Activated CD4-positive, alpha-beta memory T cell treated with anti-CD3 and anti-CD28 coated beads for 36 hours (primary cell): ENCODE measurements around the gene RBAK. TPM values are rescaled to one million over a fixed set of nuclear protein-coding genes. Genes with fewer than 3 reads are reported as not detected.
A peak's percentile ranks its signal among the peaks of the same experiment; 100 is the strongest.
"Not testable (repeated sequence)": the region's sequence is repeated elsewhere in the genome, so short reads cannot be mapped to it uniquely, and the experiment has no call there.

ENCODE experiments used
- CTCF ChIA-PET: fragments of 350-600 bp; sonication (Branson Sonifier 250); formaldehyde crosslinking; loops from one replicate; lab custom pipeline; 2021; ENCODE audit warnings: antibody characterized with exemption, inconsistent platforms; lab: Charles Lee
- POLR2A ChIA-PET: fragments of 350-600 bp; sonication (Branson Sonifier 250); formaldehyde crosslinking; loops from one replicate; lab custom pipeline; 2021; ENCODE audit warnings: antibody characterized with exemption; lab: Charles Lee
- DNase-seq: peaks from one replicate; pipeline ENCODE4 v3.0.0-alpha.2; 2020
- H3K27ac Mint-ChIP-seq: one replicate; pipeline ENCODE4 v1.8.0; 2021; ENCODE audit warnings: mixed read lengths
- H3K27me3 Mint-ChIP-seq: one replicate; pipeline ENCODE4 v1.8.0; 2021; ENCODE audit warnings: mixed read lengths
- H3K36me3 Mint-ChIP-seq: one replicate; pipeline ENCODE4 v1.8.0; 2021; ENCODE audit warnings: mixed read lengths
- H3K4me1 Mint-ChIP-seq: one replicate; pipeline ENCODE4 v1.8.0; 2021; ENCODE audit warnings: low read depth, mixed read lengths
- H3K4me3 Mint-ChIP-seq: one replicate; pipeline ENCODE4 v1.8.0; 2021; ENCODE audit warnings: mild to moderate bottlenecking, mixed read lengths
- H3K9me3 Mint-ChIP-seq: one replicate; pipeline ENCODE4 v1.8.0; 2021; ENCODE audit warnings: mixed read lengths
- intact Hi-C: fragments of 100-400 bp; cut with micrococcal nuclease; formaldehyde crosslinking; loops from one replicate; pipeline ENCODE4 v1.15.1; 2023
- total RNA-seq, 2 experiments: library from RNA; stranded (reverse); gene quantifications; one replicate each; pipeline ENCODE4 v1.2.3, GENCODE V29; 2021

Gene RBAK
- total RNA-seq, 2 experiments from 2014 or later, result 9.0 to 9.1 TPM

- H3K27me3 Mint-ChIP-seq, intact Hi-C loops, POLR2A ChIA-PET, CTCF ChIA-PET, H3K27ac Mint-ChIP-seq, DNase-seq, H3K4me1 Mint-ChIP-seq, H3K4me3 Mint-ChIP-seq, H3K9me3 Mint-ChIP-seq: not testable (repeated sequence)
- H3K36me3 Mint-ChIP-seq, result peaks cover 38% of the 10 kb centered on the region
These were observed 24.6 kb upstream of the RBAK start for GRCh38 chr7:5020976-5021550.

GRCh38 chr7:5023626-5024025 is 22.0 kb upstream of the RBAK start:
- DNase-seq, H3K4me1 Mint-ChIP-seq, H3K4me3 Mint-ChIP-seq, H3K9me3 Mint-ChIP-seq, CTCF ChIA-PET, H3K27ac Mint-ChIP-seq, H3K27me3 Mint-ChIP-seq, POLR2A ChIA-PET, intact Hi-C loops: not testable (repeated sequence)
- H3K36me3 Mint-ChIP-seq, result peaks cover 41% of the 10 kb centered on the region

- CTCF ChIA-PET, POLR2A ChIA-PET, intact Hi-C loops, DNase-seq, H3K27me3 Mint-ChIP-seq, H3K4me1 Mint-ChIP-seq, H3K4me3 Mint-ChIP-seq, H3K9me3 Mint-ChIP-seq, H3K27ac Mint-ChIP-seq: not testable (repeated sequence)
- H3K36me3 Mint-ChIP-seq, result peaks cover 12% of the 10 kb centered on the region
These were observed 17.8 kb upstream of the RBAK start for GRCh38 chr7:5027796-5028410.

- H3K9me3 Mint-ChIP-seq, H3K4me3 Mint-ChIP-seq, H3K27ac Mint-ChIP-seq, H3K27me3 Mint-ChIP-seq, H3K4me1 Mint-ChIP-seq, POLR2A ChIA-PET, CTCF ChIA-PET, H3K36me3 Mint-ChIP-seq, intact Hi-C loops, DNase-seq: not testable (repeated sequence)
These were observed 12.5 kb upstream of the RBAK start for GRCh38 chr7:5033186-5033585.

GRCh38 chr7:5035276-5035675 is 10.4 kb upstream of the RBAK start:
- no peaks in the 10 kb centered on the region for H3K36me3 Mint-ChIP-seq
- H3K4me3 Mint-ChIP-seq, result no peak overlapping the region
- ChIA-PET POLR2A (no interaction called here), CTCF (interaction anchor here (1.8 kb wide), 1 partner anchor 61 kb away, joined by 3 read pairs; no protein-coding TSS in a partner anchor)
- H3K4me1 Mint-ChIP-seq, result no peaks in the 10 kb centered on the region
- no peak overlapping the region for H3K27ac Mint-ChIP-seq
- H3K9me3 Mint-ChIP-seq, result no peaks in the 10 kb centered on the region
- no peak for DNase-seq
- H3K27me3 Mint-ChIP-seq, result no peaks in the 10 kb centered on the region
- intact Hi-C loops, result no loop called here

GRCh38 chr7:5036446-5036845 is 9.2 kb upstream of the RBAK start:
- POLR2A ChIA-PET, result no interaction called here
- DNase-seq, result no peak
- no peaks in the 10 kb centered on the region for H3K9me3 Mint-ChIP-seq
- CTCF ChIA-PET, result no interaction called here
- no peaks in the 10 kb centered on the region for H3K27me3 Mint-ChIP-seq
- intact Hi-C loops, result no loop called here
- no peak overlapping the region for H3K27ac Mint-ChIP-seq
- no peaks in the 10 kb centered on the region for H3K36me3 Mint-ChIP-seq
- peaks cover 5% of the 10 kb centered on the region for H3K4me1 Mint-ChIP-seq
- no peak overlapping the region for H3K4me3 Mint-ChIP-seq

- H3K4me3 Mint-ChIP-seq, result no peak overlapping the region
- H3K27ac Mint-ChIP-seq, result no peak overlapping the region
- H3K4me1 Mint-ChIP-seq, result peaks cover 9% of the 10 kb centered on the region
- H3K9me3 Mint-ChIP-seq, result no peaks in the 10 kb centered on the region
- intact Hi-C loops, result no loop called here
- H3K36me3 Mint-ChIP-seq, result no peaks in the 10 kb centered on the region
- H3K27me3 Mint-ChIP-seq, result no peaks in the 10 kb centered on the region
- CTCF ChIA-PET, result no interaction called here
- no peak for DNase-seq
- POLR2A ChIA-PET, result no interaction called here
These were observed 4.6 kb upstream of the RBAK start for GRCh38 chr7:5041047-5041446.

- Mint-ChIP-seq H3K4me1 (peaks cover 23% of the 10 kb centered on the region), H3K36me3 (peaks cover 8% of the 10 kb centered on the region), H3K27me3 (no peaks in the 10 kb centered on the region), H3K9me3 (no peaks in the 10 kb centered on the region), H3K27ac (no peak overlapping the region), H3K4me3 (no peak overlapping the region)
- CTCF ChIA-PET, result no interaction called here
- POLR2A ChIA-PET, result interaction anchor here (0.7 kb wide), 1 partner anchor 17 kb away, joined by 4 read pairs; no protein-coding TSS in a partner anchor
- intact Hi-C loops, result no loop called here
- no peak for DNase-seq
These were observed 2.0 kb upstream of the RBAK start for GRCh38 chr7:5043661-5044060.

GRCh38 chr7:5046397-5046732 is 705 bp downstream of the RBAK start:
- Mint-ChIP-seq H3K4me1 (peaks cover 29% of the 10 kb centered on the region), H3K4me3 (peak overlapping the region; percentile 92), H3K27ac (peak overlapping the region; percentile 66), H3K36me3 (peaks cover 31% of the 10 kb centered on the region)
- CTCF ChIA-PET, result interaction anchor here (0.9 kb wide), 1 partner anchor 37 kb away, joined by 4 read pairs; no protein-coding TSS in a partner anchor
- H3K9me3 Mint-ChIP-seq, H3K27me3 Mint-ChIP-seq, intact Hi-C loops, POLR2A ChIA-PET: not testable (repeated sequence)
- peak; percentile 32 for DNase-seq

GRCh38 chr7:5047127-5047526 is 1.5 kb downstream of the RBAK start:
- H3K27ac Mint-ChIP-seq, DNase-seq, H3K27me3 Mint-ChIP-seq, intact Hi-C loops, POLR2A ChIA-PET: not testable (repeated sequence)
- H3K4me1 Mint-ChIP-seq, result peaks cover 29% of the 10 kb centered on the region
- peaks cover 39% of the 10 kb centered on the region for H3K36me3 Mint-ChIP-seq
- CTCF ChIA-PET, result interaction anchor here (0.9 to 1.2 kb wide), 2 partner anchors 36 to 38 kb away, joined by 4 read pairs; no protein-coding TSS in a partner anchor
- peak overlapping the region; percentile 92 for H3K4me3 Mint-ChIP-seq
- H3K9me3 Mint-ChIP-seq, result peaks cover 16% of the 10 kb centered on the region

GRCh38 chr7:5050676-5051075 is 5.0 kb downstream of the RBAK start:
- Mint-ChIP-seq H3K36me3 (peaks cover 70% of the 10 kb centered on the region), H3K4me3 (no peak overlapping the region), H3K27ac (no peak overlapping the region), H3K27me3 (no peaks in the 10 kb centered on the region), H3K9me3 (peaks cover 39% of the 10 kb centered on the region), H3K4me1 (peaks cover 28% of the 10 kb centered on the region)
- ChIA-PET POLR2A (no interaction called here), CTCF (no interaction called here)
- intact Hi-C loops, result no loop called here
- no peak for DNase-seq

GRCh38 chr7:5051731-5052130 is 6.1 kb downstream of the RBAK start:
- intact Hi-C loops, POLR2A ChIA-PET, DNase-seq, H3K27ac Mint-ChIP-seq, H3K4me3 Mint-ChIP-seq, CTCF ChIA-PET, H3K27me3 Mint-ChIP-seq: not testable (repeated sequence)
- peaks cover 76% of the 10 kb centered on the region for H3K36me3 Mint-ChIP-seq
- H3K4me1 Mint-ChIP-seq, result peaks cover 24% of the 10 kb centered on the region
- peaks cover 45% of the 10 kb centered on the region for H3K9me3 Mint-ChIP-seq

- H3K36me3 Mint-ChIP-seq, result peaks cover 87% of the 10 kb centered on the region
- H3K4me1 Mint-ChIP-seq, result peaks cover 19% of the 10 kb centered on the region
- no peak for DNase-seq
- POLR2A ChIA-PET, result no interaction called here
- intact Hi-C loops, result no loop called here
- H3K27ac Mint-ChIP-seq, result no peak overlapping the region
- peaks cover 55% of the 10 kb centered on the region for H3K9me3 Mint-ChIP-seq
- no peak overlapping the region for H3K4me3 Mint-ChIP-seq
- H3K27me3 Mint-ChIP-seq, result no peaks in the 10 kb centered on the region
- CTCF ChIA-PET, result no interaction called here
These were observed 7.5 kb downstream of the RBAK start for GRCh38 chr7:5053175-5053574.
